ENCODE measurements around the gene HSD17B1.

DNA sequence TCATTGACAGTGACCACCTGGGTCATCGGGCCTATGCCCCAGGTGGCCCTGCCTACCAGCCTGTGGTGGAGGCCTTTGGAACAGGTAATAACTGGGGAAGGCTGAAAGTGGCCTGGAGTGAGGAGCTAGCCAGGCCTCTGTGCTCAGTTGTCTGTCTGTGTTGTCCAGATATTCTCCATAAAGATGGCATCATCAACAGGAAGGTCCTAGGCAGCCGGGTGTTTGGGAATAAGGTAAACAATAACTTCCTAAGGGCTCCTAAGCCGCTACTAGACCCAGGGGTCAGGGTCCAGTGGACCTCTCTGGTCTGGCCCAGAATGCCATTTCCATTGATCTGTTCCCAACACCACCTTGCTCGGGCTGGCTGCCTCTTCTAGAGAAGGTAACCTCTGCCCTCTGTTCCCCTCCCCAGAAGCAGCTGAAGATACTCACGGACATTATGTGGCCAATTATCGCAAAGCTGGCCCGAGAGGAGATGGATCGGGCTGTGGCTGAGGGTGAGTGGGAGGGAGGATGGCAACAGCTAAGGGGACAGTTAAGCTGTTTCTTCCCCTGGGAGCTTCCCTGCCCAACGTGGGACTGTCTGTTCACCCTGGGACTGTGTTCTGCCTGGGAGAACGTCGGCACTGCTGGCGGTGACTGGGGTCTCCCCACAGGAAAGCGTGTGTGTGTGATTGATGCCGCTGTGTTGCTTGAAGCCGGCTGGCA, 12.2 kb downstream of the HSD17B1 start:
- no peak for TF ChIP-seq CTCF (conservative IDR thresholded peaks at IDR 0.05; ENCODE audit: low read depth, low read length)
- TF ChIP-seq EZH2 (IDR thresholded peaks at IDR 0.05; ENCODE audit: low read length, unreplicated experiment), result no peak
- no peak for TF ChIP-seq EZH2phosphoT487 (IDR thresholded peaks at IDR 0.05; ENCODE audit: borderline replicate concordance, low read length)

Data from PC-3 (cell line).